Activated B cell treated with CpG ODN at 0.5 μM for 24 hours (primary cell): ENCODE measurements around the gene RANBP10. TPM values are rescaled to one million over a fixed set of nuclear protein-coding genes. Genes with fewer than 3 reads are reported as not detected.

Experiments
- ATAC-seq: fragments of 200-7000 bp; cut with Tn5 transposase; one replicate; pipeline ENCODE4 v1.10.0; 2021; ENCODE audit warnings: low read depth, mild to moderate bottlenecking, moderate library complexity
- CTCF ChIA-PET: fragments of 350-600 bp; sonication (Branson Sonifier 250); formaldehyde crosslinking; loops from one replicate; lab custom pipeline; 2021; ENCODE audit warnings: antibody characterized with exemption; lab: Charles Lee
- POLR2A ChIA-PET: fragments of 350-600 bp; sonication (Branson Sonifier 250); formaldehyde crosslinking; loops from one replicate; lab custom pipeline; 2021; ENCODE audit warnings: antibody characterized with exemption; lab: Charles Lee
- DNase-seq: peaks from one replicate; pipeline ENCODE4 v3.0.0; 2022
- H3K27ac Mint-ChIP-seq: one replicate; pipeline ENCODE4 v1.8.0; 2020; ENCODE audit warnings: mixed read lengths
- H3K27me3 Mint-ChIP-seq: one replicate; pipeline ENCODE4 v1.8.0; 2021; ENCODE audit warnings: mixed read lengths
- H3K36me3 Mint-ChIP-seq: one replicate; pipeline ENCODE4 v1.8.0; 2021; ENCODE audit warnings: low read depth, mixed read lengths
- H3K4me1 Mint-ChIP-seq: one replicate; pipeline ENCODE4 v1.8.0; 2021; ENCODE audit warnings: mixed read lengths
- H3K4me3 Mint-ChIP-seq: one replicate; pipeline ENCODE4 v1.8.0; 2020; ENCODE audit warnings: mild to moderate bottlenecking, mixed read lengths
- H3K9me3 Mint-ChIP-seq: one replicate; pipeline ENCODE4 v1.8.0; 2020; ENCODE audit warnings: mixed read lengths
- CTCF ChIP-seq: fragments of 200-600 bp; IDR thresholded peaks from one replicate; pipeline ENCODE4 v1.8.0; 2022; ENCODE audit warnings: antibody characterized with exemption, mild to moderate bottlenecking
- intact Hi-C: fragments of 100-400 bp; cut with micrococcal nuclease; formaldehyde crosslinking; loops from one replicate; pipeline ENCODE4 v1.15.1; 2024
- total RNA-seq: library from RNA; stranded (reverse); gene quantifications from 2 replicates; pipeline ENCODE4 v1.2.3, GENCODE V29; 2022

RANBP10 gene
- total RNA-seq, 1 donor from 2014 or later, result 30.6 TPM

GRCh38 chr16:67844497-67844896 is 38.1 kb upstream of the RANBP10 start:
- Mint-ChIP-seq H3K4me1 (peaks cover 59% of the 10 kb centered on the region), H3K4me3 (peak overlapping the region; percentile 24), H3K27ac (peak overlapping the region; percentile 63), H3K9me3 (no peaks in the 10 kb centered on the region), H3K36me3 (peaks cover 4% of the 10 kb centered on the region), H3K27me3 (no peaks in the 10 kb centered on the region)
- ATAC-seq (no peak), DNase-seq (no peak)
- CTCF ChIA-PET, result interaction anchor here (0.9 to 1.8 kb wide), 4 partner anchors 11 to 324 kb away, joined by 3 to 9 read pairs (median 4); no protein-coding TSS in a partner anchor
- intact Hi-C loops, result no loop called here
- POLR2A ChIA-PET, result interaction anchor here (0.6 to 3.9 kb wide), 3 partner anchors 10 to 188 kb away, joined by 4 to 21 read pairs (median 6); no protein-coding TSS in a partner anchor
- no peak for TF ChIP-seq CTCF

- DNase-seq (no peak), ATAC-seq (no peak)
These were observed 37.0 kb upstream of the RANBP10 start for GRCh38 chr16:67843343-67843765.

GRCh38 chr16:67842509-67843342 is 36.4 kb upstream of the RANBP10 start:
- Mint-ChIP-seq H3K9me3 (no peaks in the 10 kb centered on the region), H3K4me3 (peak overlapping the region; percentile 91), H3K27me3 (no peaks in the 10 kb centered on the region), H3K36me3 (peaks cover 4% of the 10 kb centered on the region), H3K27ac (peak overlapping the region; percentile 93), H3K4me1 (peaks cover 46% of the 10 kb centered on the region)
- ATAC-seq (peak; percentile 16), DNase-seq (no peak)
- no peak for TF ChIP-seq CTCF
- intact Hi-C loops, result loop anchor here (1.0 kb wide), 7 partner anchors 9 to 243 kb away; partner anchors contain the start of genes EDC4, GFOD2, NFATC3 and PSKH1
- ChIA-PET POLR2A (interaction anchor here (0.5 to 3.9 kb wide), 9 partner anchors 9 to 844 kb away, joined by 3 to 21 read pairs (median 3); partner anchors contain the start of genes RANBP10 and TSNAXIP1), CTCF (interaction anchor here (1.8 kb wide), 1 partner anchor 9 kb away, joined by 5 read pairs; no protein-coding TSS in a partner anchor)

More at GRCh38 chr16:67843343-67843765, 37.0 kb upstream of the RANBP10 start:
- intact Hi-C loops, result no loop called here
- ChIA-PET CTCF (interaction anchor here (1.8 kb wide), 1 partner anchor 10 kb away, joined by 5 read pairs; no protein-coding TSS in a partner anchor), POLR2A (interaction anchor here (0.5 to 3.9 kb wide), 7 partner anchors 9 to 845 kb away, joined by 3 to 21 read pairs (median 3); partner anchors contain the start of genes RANBP10 and TSNAXIP1)
- no peaks in the 10 kb centered on the region for H3K27me3 Mint-ChIP-seq
- peaks cover 52% of the 10 kb centered on the region for H3K4me1 Mint-ChIP-seq
- no peak for TF ChIP-seq CTCF
- H3K27ac Mint-ChIP-seq, result peak overlapping the region; percentile 93
- H3K36me3 Mint-ChIP-seq, result peaks cover 4% of the 10 kb centered on the region
- H3K9me3 Mint-ChIP-seq, result no peaks in the 10 kb centered on the region
- H3K4me3 Mint-ChIP-seq, result peak overlapping the region; percentile 91

GRCh38 chr16:67841816-67842508 is 35.6 kb upstream of the RANBP10 start, which contains the start of gene THAP11:
Gene THAP11 (plus strand): TSS chr16:67842320. CDS start chr16:67842555, 235 bp downstream.
- Mint-ChIP-seq H3K9me3 (no peaks in the 10 kb centered on the region), H3K4me3 (peak within 1 kb of the TSS; percentile 95), H3K27me3 (no peaks in the 10 kb centered on the region), H3K27ac (peak within 1 kb of the TSS; percentile 95), H3K4me1 (peaks cover 43% of the 10 kb centered on the region), H3K36me3 (peaks cover 4% of the 10 kb centered on the region)
- DNase-seq (peak; percentile 95), ATAC-seq (peak; percentile 54)
- CTCF ChIA-PET, result interaction anchor here (1.2 kb wide), 1 partner anchor 25 kb away, joined by 4 read pairs; no protein-coding TSS in a partner anchor
- TF ChIP-seq CTCF, result peak; percentile 38
- intact Hi-C loops, result loop anchor here (1.0 kb wide), 7 partner anchors 9 to 243 kb away; partner anchors contain the start of genes EDC4, GFOD2, NFATC3 and PSKH1
- POLR2A ChIA-PET, result no interaction called here
